ENCODE results near the gene PHLDB2.

- TF ChIP-seq CTCF (IDR thresholded peaks at IDR 0.05) (no peak), HEYL (CRISPR knock-in tag; IDR thresholded peaks at IDR 0.05) (no peak), POLR2A (IDR thresholded peaks at IDR 0.05; ENCODE audit: low read length) (no peak), RAD21 (conservative IDR thresholded peaks at IDR 0.05 in 1 of 2, IDR thresholded peaks at IDR 0.05 in 1 of 2) (no peak), KDM1A (IDR thresholded peaks at IDR 0.05; ENCODE audit: low read depth) (no peak), NPAS2 (CRISPR knock-in tag; IDR thresholded peaks at IDR 0.05; ENCODE audit: borderline replicate concordance) (no peak), SMC3 (IDR thresholded peaks at IDR 0.05) (no peak), EP300 (IDR thresholded peaks at IDR 0.05) (no peak), NR3C1 (IDR thresholded peaks at IDR 0.05) (no peak), RFX5 (IDR thresholded peaks at IDR 0.05) (no peak), RCOR1 (IDR thresholded peaks at IDR 0.05; ENCODE audit: low read depth, low read length) (no peak), POLR2AphosphoS2 (conservative IDR thresholded peaks at IDR 0.05; ENCODE audit: low read length) (no peak), CBX2 (IDR thresholded peaks at IDR 0.05; ENCODE audit: borderline replicate concordance, low read depth) (no peak), REST (IDR thresholded peaks at IDR 0.05) (no peak)
Measured at GRCh38 chr3:112018712-112019111, 159.6 kb downstream of the PHLDB2 start.
